ENCODE data around the gene PCSK6. TPM values are rescaled to one million over a fixed set of nuclear protein-coding genes. Genes with fewer than 3 reads are reported as not detected.

PCSK6 gene
- total and polyA plus RNA-seq, 2 of the 8 experiments (the other 6 are each of a cell fraction or from before 2014, with no cell fraction given) = 1.9 to 4.0 TPM

DNA sequence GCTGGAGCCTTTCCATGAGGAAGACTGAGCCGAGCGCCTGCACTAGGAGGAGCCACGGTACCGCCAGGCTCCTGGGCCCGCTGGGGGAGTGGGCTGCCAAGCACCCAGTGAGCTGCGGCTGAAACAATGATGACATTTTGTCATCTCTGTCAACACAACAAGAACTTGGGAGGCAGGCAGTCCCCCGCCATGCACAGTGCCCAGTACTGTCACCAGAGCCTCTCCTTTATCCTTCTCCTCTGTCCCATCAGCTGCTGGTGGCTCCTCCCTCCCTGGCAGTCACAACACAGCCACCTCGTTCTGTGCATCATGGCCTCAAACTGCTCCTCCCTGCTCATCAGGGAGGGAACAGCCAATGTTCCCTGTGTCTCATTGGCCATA, 34.0 kb upstream of the PCSK6 start (continued):
- TF ChIP-seq ATF2 (IDR thresholded peaks at IDR 0.05; ENCODE audit: low read length) = no peak
- no peak for TF ChIP-seq TEAD4 (IDR thresholded peaks at IDR 0.05; ENCODE audit: low read depth, low read length)

Data from H1 (cell line).